ENCODE results near the gene GRWD1.

DNA sequence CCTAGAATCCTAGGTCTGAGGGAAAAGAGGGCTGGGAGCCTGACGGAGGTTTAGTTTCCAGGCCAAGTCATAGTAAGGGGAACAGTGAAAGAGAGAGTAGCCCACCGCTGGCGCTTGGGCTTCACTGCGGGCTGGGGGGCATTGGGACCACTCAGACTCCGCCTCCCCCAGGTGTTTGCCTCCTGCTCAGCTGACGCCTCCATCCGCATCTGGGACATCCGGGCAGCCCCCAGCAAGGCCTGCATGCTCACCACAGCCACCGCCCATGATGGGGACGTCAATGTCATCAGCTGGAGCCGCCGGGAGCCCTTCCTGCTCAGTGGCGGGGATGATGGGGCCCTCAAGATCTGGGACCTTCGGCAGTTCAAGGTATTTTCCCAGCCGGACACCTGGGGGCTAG lies 5.1 kb downstream of the GRWD1 start:
- TF ChIP-seq, protein P1, sequence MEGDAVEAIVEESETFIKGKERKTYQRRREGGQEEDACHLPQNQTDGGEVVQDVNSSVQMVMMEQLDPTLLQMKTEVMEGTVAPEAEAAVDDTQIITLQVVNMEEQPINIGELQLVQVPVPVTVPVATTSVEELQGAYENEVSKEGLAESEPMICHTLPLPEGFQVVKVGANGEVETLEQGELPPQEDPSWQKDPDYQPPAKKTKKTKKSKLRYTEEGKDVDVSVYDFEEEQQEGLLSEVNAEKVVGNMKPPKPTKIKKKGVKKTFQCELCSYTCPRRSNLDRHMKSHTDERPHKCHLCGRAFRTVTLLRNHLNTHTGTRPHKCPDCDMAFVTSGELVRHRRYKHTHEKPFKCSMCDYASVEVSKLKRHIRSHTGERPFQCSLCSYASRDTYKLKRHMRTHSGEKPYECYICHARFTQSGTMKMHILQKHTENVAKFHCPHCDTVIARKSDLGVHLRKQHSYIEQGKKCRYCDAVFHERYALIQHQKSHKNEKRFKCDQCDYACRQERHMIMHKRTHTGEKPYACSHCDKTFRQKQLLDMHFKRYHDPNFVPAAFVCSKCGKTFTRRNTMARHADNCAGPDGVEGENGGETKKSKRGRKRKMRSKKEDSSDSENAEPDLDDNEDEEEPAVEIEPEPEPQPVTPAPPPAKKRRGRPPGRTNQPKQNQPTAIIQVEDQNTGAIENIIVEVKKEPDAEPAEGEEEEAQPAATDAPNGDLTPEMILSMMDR (IDR thresholded peaks at IDR 0.05) = no peak
- no peak for TF ChIP-seq POLR2AphosphoS5 (IDR thresholded peaks at IDR 0.05)
- TF ChIP-seq POLR2A (IDR thresholded peaks at IDR 0.05) = no peak
